ENCODE results near the gene SYNPO2.
A peak's percentile ranks its signal among the peaks of the same experiment; 100 is the strongest.
"Not testable (repeated sequence)": the region's sequence is repeated elsewhere in the genome, so short reads cannot be mapped to it uniquely, and the experiment has no call there.

SYNPO2 gene

GRCh38 chr4:118977100-118977499 is 88.4 kb downstream of the SYNPO2 start:
- not testable (repeated sequence) for DNase-seq

- DNase-seq: no peak
Observed at GRCh38 chr4:118979712-118980111, 91.1 kb downstream of the SYNPO2 start.

GRCh38 chr4:118981171-118981838 is 92.7 kb downstream of the SYNPO2 start:
- DNase-seq: no peak

GRCh38 chr4:118981839-118982381 is 93.3 kb downstream of the SYNPO2 start:
- DNase-seq: peak; percentile 35

- no peak for DNase-seq
Observed at GRCh38 chr4:118983293-118983692, 94.6 kb downstream of the SYNPO2 start.

- no peak for DNase-seq
Observed at GRCh38 chr4:118983831-118984230, 95.2 kb downstream of the SYNPO2 start.

- no peak for DNase-seq
Observed at GRCh38 chr4:118985170-118986000, 96.7 kb downstream of the SYNPO2 start.

- no peak for DNase-seq
Observed at GRCh38 chr4:118987959-118988634, 99.4 kb downstream of the SYNPO2 start.

GRCh38 chr4:118988635-118988972 is 100.0 kb downstream of the SYNPO2 start:
- DNase-seq: no peak

- no peak for DNase-seq
Observed at GRCh38 chr4:118989098-118990080, 100.7 kb downstream of the SYNPO2 start.

- DNase-seq: no peak
Observed at GRCh38 chr4:118991686-118992085, 103.0 kb downstream of the SYNPO2 start.

- no peak for DNase-seq
Observed at GRCh38 chr4:118992149-118992548, 103.5 kb downstream of the SYNPO2 start.

- DNase-seq: no peak
Observed at GRCh38 chr4:118993333-118993732, 104.7 kb downstream of the SYNPO2 start.

GRCh38 chr4:118994030-118994429 is 105.4 kb downstream of the SYNPO2 start:
- DNase-seq: no peak

GRCh38 chr4:118995693-118996391 is 107.2 kb downstream of the SYNPO2 start:
- DNase-seq: no peak

- no peak for DNase-seq
Observed at GRCh38 chr4:118997601-118998000, 108.9 kb downstream of the SYNPO2 start.

GRCh38 chr4:118999919-119000318 is 111.3 kb downstream of the SYNPO2 start:
- no peak for DNase-seq

GRCh38 chr4:119000400-119000799 is 111.7 kb downstream of the SYNPO2 start:
- no peak for DNase-seq

- DNase-seq: no peak
Observed at GRCh38 chr4:119002476-119002875, 113.8 kb downstream of the SYNPO2 start.

- DNase-seq: not testable (repeated sequence)
Observed at GRCh38 chr4:119003001-119003400, 114.3 kb downstream of the SYNPO2 start.

GRCh38 chr4:119005928-119006460 is 117.3 kb downstream of the SYNPO2 start:
- DNase-seq: no peak

Data from activated CD4-positive, CD25-positive, alpha-beta regulatory T cell treated with anti-CD3 and anti-CD28 coated beads, Interleukin-2, amount 50 U/mL, for 72 hours (primary cell).